HG02938 (cell line): ENCODE measurements around the gene PDZD2.
"Not testable (repeated sequence)": the region's sequence is repeated elsewhere in the genome, so short reads cannot be mapped to it uniquely, and the experiment has no call there.

Experiments used
- ATAC-seq: cut with Tn5 transposase; IDR thresholded peaks from one replicate; pipeline ENCODE4 v1.9.1; 2021; ENCODE audit warnings: mild to moderate bottlenecking, moderate library complexity; ENCODE audit not compliant: unreplicated experiment

The PDZD2 gene

DNA sequence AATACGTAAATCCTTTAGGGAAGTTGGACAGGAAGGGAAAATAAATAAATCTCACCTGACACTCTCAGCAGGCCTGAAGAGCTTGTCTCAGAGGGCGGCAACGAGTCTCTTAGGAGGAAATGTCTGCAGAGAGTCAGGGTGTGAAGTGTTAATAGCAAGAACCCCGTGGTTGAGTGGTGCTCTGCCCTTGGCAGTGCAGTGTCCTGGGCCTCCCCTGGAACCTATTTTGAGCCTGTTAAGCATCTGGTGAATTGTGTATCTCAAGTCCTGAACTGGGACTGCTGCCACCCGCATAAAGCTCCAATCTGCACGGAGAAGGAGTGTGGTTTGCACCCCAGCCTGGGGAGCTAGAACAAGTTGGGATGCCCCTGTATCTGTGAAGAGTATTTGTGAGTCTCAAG is 323.4 kb downstream of the PDZD2 start:
- no peak for ATAC-seq

DNA sequence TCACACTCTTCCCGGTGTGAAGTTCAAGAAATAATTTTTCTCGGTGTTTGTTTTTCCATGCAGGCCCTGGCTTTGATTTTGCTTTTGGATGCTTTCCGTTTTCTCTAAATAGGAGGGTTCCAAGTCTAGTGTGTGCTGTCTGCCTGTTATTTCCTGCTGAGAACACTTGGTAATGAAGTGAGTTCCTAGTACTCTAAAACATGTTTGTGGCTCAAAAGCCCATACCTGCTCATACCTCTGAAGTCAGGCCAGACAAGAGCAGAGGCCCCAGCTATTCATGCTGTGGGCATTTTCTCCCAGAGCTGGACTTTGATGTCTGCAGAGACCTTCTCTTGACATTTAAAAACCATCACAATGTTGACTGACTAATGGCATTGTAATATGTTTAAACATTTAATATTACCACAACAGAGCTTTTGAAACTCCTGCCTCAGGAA is 324.0 kb downstream of the PDZD2 start:
- ATAC-seq: no peak

GRCh38 chr5:31963358-31964006 is 324.6 kb downstream of the PDZD2 start:
- ATAC-seq: no peak

DNA sequence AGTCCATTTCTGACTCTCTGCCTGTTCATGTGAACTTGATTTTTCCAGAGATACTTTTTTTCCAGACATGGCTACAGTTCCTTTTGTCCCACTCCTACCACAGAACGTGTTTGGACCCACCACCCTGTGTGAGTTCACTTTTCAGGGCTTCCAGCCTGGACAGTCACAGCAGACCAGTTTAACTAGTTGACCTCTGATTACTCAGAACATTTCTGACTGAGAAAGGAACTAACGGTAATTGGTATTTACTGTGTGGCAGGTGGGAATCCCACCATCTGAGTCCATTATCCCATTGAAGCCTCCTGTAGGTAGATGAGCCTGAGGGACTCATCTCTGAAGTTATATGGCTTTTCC is 325.1 kb downstream of the PDZD2 start:
- ATAC-seq: no peak

GRCh38 chr5:31965227-31965626 is 326.3 kb downstream of the PDZD2 start:
- ATAC-seq: no peak

- ATAC-seq: no peak
Observed at GRCh38 chr5:31966936-31967335, 328.0 kb downstream of the PDZD2 start.

- ATAC-seq: no peak
Observed at GRCh38 chr5:31967461-31967860, 328.5 kb downstream of the PDZD2 start.

- no peak for ATAC-seq
Observed at GRCh38 chr5:31972558-31972957, 333.6 kb downstream of the PDZD2 start.

GRCh38 chr5:31975189-31975612 is 336.3 kb downstream of the PDZD2 start:
- not testable (repeated sequence) for ATAC-seq

DNA sequence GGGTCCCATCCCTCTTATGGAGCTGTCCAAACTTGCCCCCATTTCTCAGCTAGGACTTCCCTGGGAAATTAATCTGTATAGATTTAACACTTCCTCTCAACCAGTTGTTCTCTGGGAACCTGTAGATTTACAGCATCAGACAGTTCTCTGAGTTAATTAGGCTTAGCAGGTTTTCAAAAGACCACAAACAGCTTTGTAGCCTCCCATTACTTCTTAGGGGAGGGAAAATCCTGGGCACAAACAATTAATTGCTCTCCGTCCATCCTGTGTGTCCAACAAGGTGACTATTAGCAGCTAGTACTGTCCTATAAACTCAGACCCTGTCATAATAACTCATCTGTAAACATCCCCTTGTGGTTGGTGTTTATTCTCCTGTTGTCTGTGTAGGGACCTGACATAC is 337.2 kb downstream of the PDZD2 start:
- no peak for ATAC-seq

DNA sequence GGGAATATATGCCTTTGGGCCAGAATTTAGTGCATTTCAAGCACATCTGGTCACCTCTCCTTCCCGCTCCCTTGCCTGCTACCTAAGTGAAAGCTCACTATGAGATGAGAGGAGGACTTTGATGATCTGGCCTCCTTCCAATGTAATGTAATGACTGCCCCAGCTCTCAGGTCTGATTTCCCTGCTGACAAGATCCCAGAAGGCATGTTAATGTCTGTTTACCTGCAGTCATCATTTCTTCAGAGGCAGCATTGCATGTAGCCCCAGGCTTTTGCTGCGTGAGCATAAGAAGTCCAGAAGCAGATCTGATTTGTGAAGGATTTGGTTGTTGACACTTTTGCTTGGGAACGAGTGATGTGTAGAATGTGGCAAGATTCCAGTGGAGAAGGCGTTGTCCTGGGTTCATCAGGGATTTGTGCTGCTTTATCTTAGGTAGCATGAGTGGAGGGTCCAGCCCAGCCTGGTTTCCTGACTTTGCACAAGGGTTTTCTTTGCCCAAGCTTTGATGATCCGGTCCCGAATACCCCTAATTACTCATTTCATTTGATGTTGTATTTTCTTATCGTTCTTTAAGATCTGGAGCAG is 342.5 kb downstream of the PDZD2 start:
- ATAC-seq: no peak

DNA sequence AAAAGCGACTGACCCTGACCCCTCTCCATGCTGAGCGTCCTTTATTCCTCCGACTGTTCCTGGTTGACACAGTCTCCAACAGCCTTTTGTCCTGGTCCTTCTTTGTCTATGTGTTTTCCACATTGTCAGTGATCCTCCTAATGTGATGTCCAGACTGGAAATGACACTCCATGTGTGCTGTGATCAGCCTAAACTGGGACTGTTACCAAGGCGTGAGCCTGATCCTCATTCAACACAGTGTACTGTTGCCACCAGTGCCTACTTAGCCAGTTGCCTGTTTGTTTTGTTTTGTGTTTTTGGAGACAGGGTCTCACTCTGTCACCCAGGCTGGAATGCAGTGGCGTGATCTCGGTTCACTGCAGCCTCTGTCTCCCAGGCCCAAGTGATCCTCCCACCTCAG is 343.1 kb downstream of the PDZD2 start:
- ATAC-seq: no peak

GRCh38 chr5:31982621-31983020 is 343.7 kb downstream of the PDZD2 start:
- no peak for ATAC-seq

DNA sequence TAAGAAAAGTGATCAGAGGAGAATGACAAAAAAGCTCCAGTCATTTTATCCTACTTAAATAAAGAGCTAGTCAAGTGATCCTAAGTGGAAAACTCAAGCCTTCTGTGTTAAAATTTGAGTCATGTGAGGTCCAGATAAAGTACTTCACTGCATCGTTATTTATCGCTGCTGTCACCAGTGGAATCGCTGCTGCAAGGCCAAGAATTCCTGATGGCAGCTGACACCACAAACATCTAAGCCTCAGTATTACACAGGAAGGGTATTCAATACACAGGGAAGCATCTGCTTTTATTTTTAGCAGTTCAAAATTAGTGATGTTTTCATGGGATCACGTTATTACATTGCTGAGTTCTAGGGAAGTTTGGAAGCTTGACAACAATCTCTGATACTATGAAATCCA is 344.9 kb downstream of the PDZD2 start:
- no peak for ATAC-seq

GRCh38 chr5:31984691-31985090 is 345.8 kb downstream of the PDZD2 start:
- no peak for ATAC-seq

- ATAC-seq: no peak
Observed at GRCh38 chr5:31986101-31986500, 347.2 kb downstream of the PDZD2 start.

DNA sequence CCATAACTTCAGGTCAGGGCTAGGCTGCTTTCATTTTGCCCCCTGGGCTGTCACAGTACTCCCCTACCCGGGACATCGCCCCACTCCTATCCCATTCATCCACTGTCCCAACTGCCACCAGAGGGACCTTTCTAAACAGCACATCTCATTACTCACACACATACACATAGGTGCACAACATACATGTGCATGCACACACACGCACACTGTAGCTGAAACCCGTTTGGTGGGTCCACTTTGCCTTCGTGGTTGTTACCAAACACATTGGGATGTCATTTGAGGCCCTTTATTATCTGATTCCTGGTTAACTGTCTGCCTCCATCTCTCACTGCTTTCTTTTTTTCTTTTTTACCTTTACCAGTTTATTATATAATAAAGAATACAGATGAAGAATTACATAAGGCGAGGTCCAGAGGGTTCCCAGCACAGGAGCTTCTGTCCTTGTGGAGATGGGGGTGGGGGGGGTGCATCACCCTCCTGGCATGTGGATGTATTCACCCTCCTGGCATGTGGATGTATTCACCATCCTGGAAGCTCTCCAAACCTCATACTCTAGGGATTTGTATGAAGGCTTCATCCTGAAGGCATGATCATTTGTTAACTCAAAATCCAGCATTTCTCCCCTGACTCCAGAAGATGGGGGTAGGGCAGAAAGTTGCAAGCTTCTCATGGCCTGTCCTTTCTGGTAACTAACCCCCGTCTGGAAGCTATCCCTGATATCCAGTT is 349.2 kb downstream of the PDZD2 start:
- no peak for ATAC-seq

DNA sequence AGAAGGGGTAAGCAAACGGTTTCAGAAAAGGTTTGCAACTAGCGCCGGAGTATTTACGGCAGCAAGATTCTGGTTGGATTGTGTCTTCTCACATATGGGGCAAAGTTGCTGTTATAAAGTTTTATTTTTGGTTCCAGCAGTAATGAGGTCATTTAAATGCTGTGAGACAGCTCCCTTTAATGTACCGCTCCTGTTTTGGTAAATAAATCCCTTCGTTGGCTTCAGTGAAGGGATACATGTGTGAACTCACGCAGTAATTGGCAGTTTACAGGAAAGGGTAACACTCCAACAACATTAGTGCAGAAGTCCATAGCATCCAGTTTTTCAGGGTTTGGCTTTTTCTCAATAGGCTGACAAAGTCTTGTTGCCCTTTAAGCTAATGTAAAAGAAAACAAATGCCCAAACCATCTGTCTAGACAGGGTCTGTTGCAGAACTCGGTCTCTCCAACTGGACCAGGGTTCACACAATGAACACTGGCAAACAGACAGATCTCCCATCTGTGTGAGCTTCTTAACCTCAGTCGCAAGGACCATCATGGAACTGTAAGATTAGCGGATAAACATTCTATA is 351.2 kb downstream of the PDZD2 start:
- no peak for ATAC-seq

- ATAC-seq: no peak
Observed at GRCh38 chr5:31990701-31991110, 351.8 kb downstream of the PDZD2 start.

GRCh38 chr5:31992377-31992776 is 353.4 kb downstream of the PDZD2 start:
- ATAC-seq: no peak

DNA sequence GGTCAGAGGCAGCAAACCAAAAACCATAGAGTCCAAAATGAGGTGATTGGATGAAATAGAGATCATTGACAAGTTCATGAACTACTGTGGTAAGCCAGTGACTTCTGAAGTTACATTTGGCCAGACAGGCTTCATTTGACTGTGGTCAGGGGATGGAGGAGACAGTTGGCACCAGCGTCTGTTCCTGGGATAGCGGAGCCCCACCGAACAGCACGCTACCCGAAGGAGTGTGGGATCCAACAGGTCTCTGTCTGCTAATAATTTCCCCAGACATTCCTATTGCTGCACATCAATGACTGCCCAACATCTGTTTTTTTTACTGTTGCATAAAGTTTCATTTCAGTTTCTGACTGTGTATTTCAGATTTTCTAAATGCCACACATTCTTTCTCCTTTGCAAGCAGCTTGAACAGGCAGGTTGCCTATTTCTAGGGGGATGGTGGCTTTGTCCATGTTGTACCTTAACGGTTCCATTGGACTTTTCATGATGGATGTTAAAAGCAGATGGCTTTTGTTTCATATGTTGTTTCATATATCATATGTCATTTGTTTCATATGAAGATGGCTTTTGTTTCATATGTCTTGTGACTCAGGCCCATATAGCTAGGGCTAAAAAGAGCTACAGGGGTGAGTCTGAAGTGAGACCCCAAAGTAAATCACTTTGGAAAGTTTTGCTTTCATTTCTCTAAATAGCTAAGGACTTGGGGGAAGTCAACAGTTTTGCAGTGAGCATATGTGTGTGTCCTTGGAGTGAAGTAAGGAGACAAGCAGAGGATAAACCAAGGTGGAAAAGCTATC is 354.4 kb downstream of the PDZD2 start:
- ATAC-seq: peak; percentile 50
